SU-DHL-6 (cell line): ENCODE data around the gene GNS.

ENCODE experiments used
- CTCF ChIP-seq: fragments of 200-600 bp; sonication (generic); IDR thresholded peaks from one replicate; pipeline ENCODE4 v1.5.1; 2017; ENCODE audit warnings: antibody characterized with exemption, mild to moderate bottlenecking, low read length, moderate library complexity; ENCODE audit not compliant: insufficient read depth, poor library complexity, severe bottlenecking
- EZH2phosphoT487 ChIP-seq: fragments of 200-600 bp; sonication (generic), shearing (Covaris generic); conservative IDR thresholded peaks from 2 replicates; pipeline ENCODE4 v1.6.1; 2018; ENCODE audit warnings: mild to moderate bottlenecking, antibody characterized with exemption, low read length, moderate library complexity, mixed read lengths

GRCh38 chr12:64729909-64730587 is 29.2 kb downstream of the GNS start:
- TF ChIP-seq CTCF: no peak
- TF ChIP-seq EZH2phosphoT487: no peak
